ENCODE results near the gene APBB1.

- no peak for TF ChIP-seq CTCF (IDR thresholded peaks at IDR 0.05)
- TF ChIP-seq POLR2AphosphoS5 (IDR thresholded peaks at IDR 0.05), result no peak
- no peak for TF ChIP-seq POLR2A (IDR thresholded peaks at IDR 0.05)
Measured at GRCh38 chr11:6427516-6427915, 8.6 kb upstream of the APBB1 start.
